NCI-H2227 (cell line): Measurements from ENCODE around the gene MYO1D.
A peak's percentile ranks its signal among the peaks of the same experiment; 100 is the strongest.

Experiments
- DNase-seq: peaks from one replicate; lab custom pipeline; 2025; ENCODE audit not compliant: unreplicated experiment; lab: John Stamatoyannopoulos, UW

Gene MYO1D

GRCh38 chr17:32444301-32445073 is 432.4 kb downstream of the MYO1D start, which contains the start of gene PSMD11:
TSS of gene PSMD11 (plus strand) at chr17:32444510. CDS start at chr17:32444524, 14 bp downstream.
- peak; percentile 96 for DNase-seq

- DNase-seq, result no peak
These were observed 433.1 kb downstream of the MYO1D start for GRCh38 chr17:32443827-32444300.
